GM19238 (cell line): ENCODE data around the gene CCDC197.

Experiments used
- DNase-seq: peaks from one replicate; pipeline ENCODE4 v3.0.0; 2011; ENCODE audit warnings: low spot score; ENCODE audit not compliant: insufficient read length

CCDC197 gene

DNA sequence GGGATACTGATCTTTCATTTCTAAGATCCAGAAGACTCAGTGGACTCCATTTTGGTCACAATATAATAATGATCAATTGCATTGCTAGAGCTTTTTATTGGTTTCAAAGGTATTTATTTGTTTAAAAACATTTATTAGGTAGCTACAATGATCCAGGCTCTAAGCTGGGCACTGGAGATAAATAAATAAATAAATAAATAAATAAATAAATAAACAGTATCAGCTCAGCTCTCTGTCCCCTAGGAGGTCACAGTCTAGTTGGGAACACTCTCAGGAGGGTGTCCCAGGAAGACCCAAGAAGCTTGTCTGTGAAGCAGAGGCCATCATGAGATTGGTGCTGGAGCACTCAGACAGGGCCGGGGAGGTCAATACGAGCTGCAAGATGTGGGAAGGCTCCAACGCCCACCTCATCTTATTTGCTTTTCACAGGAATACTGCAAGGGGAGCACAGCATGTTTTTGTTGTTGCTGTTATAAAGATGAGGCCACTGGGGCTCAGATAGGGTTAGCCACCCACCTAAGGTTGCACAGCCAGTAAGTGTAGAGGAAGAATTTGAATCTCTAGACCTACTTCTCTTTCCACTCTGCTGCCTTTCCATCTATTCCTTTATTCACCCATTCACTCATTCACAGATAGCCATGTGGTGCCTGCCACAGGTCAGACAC is 36.2 kb upstream of the CCDC197 start:
- no peak for DNase-seq

DNA sequence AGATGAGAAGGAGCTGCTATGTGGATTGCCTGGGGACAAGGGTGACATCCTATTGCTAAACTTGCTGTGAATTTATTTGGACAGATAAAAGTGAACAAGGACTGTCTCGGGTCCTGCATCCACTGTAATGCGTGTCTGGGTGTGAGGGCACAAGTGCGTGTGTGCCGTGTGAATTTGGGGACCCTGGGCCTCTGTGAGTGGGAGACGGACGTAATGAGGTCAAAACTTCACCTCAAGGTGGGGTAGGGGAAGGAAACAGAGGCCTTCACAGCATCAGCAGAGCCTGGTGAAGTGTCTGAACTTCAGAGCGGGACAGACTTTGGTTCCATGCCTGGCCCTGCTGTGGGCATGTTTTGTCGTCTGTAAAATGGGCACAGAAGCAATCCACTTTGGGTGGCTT is 35.5 kb upstream of the CCDC197 start:
- no peak for DNase-seq

GRCh38 chr14:93962701-93963601 is 34.1 kb upstream of the CCDC197 start:
- peak; percentile 69 for DNase-seq

DNA sequence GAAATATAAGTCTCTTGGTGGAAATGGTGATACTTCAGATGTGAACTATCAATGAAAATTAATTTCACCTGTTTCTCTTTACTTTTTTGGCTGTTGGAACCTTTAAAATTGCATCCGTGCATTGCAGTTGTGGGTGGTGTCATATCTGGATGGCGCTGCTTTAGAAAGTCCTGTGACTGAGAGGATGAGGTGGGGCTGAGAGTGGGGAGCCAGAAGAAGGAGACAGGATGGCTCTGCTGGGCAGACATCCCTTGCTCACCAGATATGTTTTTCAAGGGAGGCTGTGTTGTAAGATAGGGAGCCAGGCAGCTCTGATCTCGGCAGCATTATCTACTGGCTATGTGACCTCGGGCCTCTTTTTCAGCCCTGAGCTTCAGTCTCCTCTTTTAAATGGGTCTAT is 33.4 kb upstream of the CCDC197 start:
- DNase-seq = no peak

DNA sequence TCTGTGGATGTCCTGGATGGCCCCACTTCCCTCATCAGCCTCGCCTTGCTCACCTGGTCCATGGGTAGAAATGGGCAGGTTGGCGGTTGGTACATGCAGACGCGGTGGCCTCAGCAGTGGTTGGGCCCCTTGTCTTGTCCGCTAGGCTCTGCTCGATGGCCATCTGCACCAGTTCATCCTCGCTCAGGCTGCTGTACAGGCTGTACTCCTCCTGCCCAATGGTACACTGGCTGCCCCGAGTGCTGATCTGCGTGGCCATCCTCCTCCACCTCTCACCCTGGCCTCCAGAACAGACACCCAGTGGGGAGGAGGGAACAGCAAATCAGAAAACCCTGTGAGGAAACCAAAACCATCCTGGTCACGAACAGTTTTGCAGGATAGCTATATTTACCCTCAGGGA is 32.8 kb upstream of the CCDC197 start:
- no peak for DNase-seq

GRCh38 chr14:93964820-93965286 is 32.2 kb upstream of the CCDC197 start:
- no peak for DNase-seq

GRCh38 chr14:93965287-93965821 is 31.7 kb upstream of the CCDC197 start:
- DNase-seq = no peak

DNA sequence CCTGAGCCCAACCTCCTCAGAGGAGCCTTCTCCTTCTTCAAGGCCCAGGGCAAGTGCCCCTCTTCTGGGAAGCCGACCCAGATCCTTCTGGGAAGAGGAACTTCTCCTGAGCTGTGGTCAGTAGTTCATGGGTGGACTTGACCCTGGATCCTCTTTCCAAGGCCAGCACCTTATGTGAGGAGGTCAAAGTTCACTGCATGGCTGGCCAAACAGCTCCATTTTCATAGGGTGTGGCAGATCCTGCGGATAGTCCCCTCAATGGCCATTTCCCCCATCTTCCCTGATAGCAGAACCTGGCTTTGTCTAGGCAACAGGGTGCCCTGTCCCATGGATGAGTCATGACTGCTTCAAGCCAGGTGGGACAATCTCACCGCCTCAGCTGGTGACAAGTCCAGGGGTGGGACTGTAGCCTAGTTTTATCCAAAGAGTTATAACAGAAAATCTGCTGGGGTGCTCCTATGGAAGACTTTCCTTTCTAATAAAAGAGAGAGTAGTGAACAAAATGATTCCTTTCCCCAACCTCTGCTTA is 31.1 kb upstream of the CCDC197 start:
- no peak for DNase-seq

DNA sequence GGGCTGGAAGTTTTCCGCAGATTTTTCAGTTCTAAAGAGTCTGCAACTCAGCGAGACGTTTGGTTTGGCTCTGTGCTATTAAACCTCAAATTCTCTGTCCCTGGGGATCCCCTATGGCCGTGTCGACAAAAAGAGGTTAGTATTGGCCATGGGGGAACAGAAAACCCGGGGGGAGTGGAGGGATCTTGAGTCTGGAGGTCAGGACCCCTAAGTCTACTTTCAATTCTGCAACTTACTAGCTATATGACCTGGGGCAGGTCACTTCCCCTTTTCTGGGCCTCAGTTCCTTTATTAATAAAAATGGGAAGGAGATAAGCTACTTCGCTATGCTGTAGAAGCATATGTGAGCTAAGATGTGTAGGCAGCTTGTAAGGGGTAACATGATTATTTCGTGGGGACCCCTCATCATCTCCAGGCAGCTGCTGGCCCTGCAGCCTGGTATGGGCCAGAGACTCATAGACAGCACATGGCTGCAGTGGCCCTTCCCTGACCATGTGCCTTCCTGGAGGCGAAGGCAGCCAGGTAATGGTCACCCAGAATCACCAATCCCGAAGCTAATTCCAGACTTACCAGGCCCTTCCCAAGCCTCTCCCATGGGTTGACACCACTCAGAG is 29.4 kb upstream of the CCDC197 start:
- DNase-seq = peak; percentile 66

DNA sequence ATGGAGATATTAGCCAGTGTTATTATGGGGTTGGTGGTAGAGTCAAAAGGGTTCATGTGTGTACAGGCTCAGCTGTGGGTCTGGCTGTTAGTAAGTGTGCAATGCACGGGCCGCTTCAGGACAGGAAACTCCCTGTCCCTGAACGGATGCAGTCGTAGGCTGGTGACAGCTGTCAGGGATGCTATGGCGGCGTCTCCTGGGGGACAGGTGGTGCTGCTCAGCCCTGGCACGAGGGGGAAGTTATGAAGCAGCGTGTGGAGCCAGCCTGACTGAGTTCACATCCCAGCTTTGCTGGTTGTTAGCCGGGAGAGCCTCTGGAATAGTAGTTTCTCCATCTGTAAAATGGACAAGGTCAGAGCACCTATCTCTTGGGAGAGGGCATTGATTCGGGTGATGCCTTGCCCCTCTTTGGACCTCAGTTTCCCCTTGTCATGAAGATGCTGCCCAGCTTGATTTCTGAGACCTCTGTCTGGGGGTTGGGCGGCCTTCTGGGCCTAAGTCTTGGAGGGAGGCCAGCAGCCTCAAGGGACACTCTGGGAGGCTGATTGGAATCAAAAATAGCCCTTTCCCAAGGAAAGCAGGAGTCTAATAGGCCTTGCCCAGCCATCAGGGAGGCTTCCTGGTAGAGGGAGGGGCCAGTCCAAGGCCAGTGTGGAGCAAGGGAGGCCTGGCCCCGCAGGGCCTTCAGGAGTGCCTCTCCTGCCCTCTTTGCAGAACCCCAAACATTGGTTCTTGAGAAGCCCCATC is 27.8 kb upstream of the CCDC197 start:
- no peak for DNase-seq

GRCh38 chr14:93970585-93970964 is 26.5 kb upstream of the CCDC197 start:
- no peak for DNase-seq

- peak; percentile 55 for DNase-seq
These were observed 26.0 kb upstream of the CCDC197 start for GRCh38 chr14:93970965-93971634.

- no peak for DNase-seq
These were observed 25.5 kb upstream of the CCDC197 start for GRCh38 chr14:93971635-93972027.

DNA sequence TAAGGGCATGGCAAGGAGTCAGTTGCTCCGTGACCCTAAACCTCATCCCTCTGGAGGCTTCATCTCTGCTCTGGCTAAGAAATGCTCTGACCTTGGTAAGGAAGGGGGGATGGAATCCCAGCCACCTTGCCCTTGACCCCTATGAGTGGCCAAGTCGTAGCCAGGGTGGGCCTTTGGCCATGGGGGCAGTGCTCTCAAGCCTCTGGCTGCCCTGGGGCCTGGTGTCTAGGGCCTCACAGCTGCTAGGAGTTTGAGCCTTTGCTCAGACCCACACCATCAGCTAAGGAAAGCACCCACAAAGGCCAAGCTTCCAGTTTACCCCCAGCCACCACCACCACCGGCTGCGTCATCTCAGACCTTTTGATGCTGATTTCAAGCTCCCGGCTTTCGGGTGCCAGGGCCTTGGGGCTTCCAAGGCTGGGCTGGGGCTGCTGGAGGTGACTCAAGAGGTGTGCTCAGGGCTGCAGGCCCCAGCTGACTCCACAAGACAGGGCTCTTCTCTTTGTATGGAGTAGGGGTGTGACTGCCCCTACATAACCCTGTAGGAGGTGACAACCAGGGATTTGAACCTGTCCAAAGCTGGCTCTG is 24.4 kb upstream of the CCDC197 start:
- DNase-seq = no peak

DNA sequence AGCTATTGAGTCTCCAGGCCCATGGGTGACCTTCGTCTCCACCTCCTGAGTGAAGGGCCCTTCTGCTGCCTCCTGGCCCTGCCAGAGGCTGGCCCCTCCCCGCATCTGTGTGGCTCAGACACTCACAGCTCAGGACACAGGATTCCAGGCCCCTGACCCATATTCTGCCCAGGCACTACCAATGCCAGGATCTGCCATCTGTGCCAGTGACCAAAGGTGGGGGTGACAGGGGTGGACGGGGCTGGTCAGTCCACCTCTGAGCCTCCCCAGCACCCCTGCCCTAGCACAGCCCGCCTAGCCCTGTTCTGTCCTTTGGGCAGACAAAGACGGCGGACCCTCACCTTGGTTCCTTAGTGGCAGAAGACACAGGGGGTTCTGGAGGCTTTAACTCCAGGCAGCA is 23.5 kb upstream of the CCDC197 start:
- DNase-seq = no peak

- DNase-seq = no peak
These were observed 22.8 kb upstream of the CCDC197 start for GRCh38 chr14:93974299-93974698.

- DNase-seq = no peak
These were observed 22.3 kb upstream of the CCDC197 start for GRCh38 chr14:93974833-93975232.

DNA sequence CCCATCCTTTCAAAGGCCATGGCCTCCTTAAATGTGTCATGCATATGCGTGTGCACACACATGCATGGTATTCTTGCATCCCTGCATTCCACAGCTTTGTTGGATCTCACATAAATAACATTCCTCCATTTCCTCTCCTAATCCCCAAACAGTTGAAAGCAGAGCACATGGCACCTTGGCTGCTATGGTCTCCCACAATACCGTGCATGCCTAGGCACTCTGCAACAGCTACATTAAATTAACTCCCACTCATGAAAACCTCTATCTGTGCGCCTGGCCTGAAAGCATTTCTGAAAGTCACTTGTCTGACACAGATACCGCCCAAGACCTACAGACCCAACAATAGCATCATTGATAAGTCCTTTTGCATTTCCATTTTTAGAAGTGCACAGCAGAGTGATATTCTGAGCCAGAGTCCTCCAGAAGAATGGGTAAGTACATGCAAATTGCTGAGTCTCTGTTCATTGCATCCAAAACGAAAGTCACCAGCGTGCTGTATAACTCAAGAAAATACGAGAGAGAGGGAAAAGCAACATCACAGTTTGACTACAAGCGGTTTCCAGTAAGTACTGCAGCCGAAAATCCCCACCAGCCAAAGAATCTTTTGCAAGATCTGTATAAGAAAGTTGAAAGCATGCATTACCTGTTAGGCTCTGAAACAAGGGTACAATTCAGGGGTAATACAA is 21.2 kb upstream of the CCDC197 start:
- DNase-seq = no peak

DNA sequence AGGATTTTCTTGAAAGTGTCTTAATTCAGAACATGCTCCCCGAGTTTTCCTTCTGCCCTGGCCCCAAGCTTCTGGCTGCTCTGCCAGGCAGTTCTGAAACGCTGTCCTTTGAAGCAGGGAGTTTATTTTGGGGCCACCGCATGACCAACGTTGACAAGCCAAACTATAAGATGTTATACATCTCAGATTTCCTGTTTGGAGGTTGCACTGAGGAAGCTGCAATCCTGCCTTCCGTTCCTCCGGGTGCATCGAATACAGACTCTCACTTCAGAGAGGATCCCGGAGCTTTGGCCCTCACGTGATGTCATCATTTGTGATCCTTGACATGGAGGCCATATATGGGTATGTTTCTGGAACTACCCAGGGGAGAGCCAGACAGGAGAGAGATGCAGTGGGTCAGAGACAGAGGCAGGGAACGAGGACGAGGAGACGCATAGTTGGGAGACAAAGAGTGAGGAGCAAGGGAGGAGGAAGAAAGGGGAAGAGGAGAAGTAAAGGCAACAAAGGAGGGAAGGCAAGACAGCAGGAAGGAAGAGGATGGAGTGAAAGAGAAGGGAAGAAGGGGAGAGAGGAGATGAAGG is 20.5 kb upstream of the CCDC197 start, which contains the start of gene ASB2:
TSS of gene ASB2 (minus strand) at position 94 of the 581 bp plus-strand sequence. CDS start 12,031 bp downstream, outside the sequence.
- no peak for DNase-seq
